Measurements from ENCODE around the gene GAA.

Gene GAA

DNA sequence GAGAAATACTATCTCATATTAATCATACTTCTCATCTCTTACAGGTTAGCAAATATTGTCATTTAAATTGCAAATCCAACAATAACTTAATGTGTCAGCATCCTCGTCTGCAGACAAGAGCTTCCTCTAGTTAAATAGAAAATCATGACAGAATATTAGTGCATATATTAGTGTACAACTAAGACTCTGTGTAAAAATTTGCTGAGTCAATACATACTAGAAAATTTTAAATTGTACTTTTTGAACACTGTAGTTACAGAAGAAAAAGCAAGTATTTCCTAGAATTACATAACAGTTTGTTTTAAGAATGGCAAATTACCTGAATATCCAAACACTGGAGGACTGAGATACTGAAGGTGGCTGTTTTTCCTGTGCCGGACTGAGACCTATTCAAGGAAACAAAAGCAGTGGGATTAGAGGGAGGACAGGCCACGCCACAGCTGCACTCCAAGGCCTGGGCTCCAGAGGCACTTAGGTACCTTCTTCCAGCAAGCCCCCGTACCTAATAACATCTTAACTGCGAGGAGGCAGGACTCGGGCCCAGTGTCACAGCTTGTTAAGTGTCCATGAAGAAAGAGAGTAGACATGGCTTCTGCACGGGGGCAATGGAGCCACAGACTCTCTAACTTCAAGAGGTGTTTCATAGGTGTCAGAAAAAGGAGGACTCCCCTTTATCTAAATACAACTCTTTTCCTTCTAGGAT lies 40.2 kb downstream of the GAA start:
- DNase-seq (ENCODE audit: low spot score), result no peak
- in situ Hi-C loops (cut with MboI; ENCODE audit: low pct_unique_long_range_greater_than_20kb, low sequenced_read_pairs, unreplicated experiment), result no loop called here

DNA sequence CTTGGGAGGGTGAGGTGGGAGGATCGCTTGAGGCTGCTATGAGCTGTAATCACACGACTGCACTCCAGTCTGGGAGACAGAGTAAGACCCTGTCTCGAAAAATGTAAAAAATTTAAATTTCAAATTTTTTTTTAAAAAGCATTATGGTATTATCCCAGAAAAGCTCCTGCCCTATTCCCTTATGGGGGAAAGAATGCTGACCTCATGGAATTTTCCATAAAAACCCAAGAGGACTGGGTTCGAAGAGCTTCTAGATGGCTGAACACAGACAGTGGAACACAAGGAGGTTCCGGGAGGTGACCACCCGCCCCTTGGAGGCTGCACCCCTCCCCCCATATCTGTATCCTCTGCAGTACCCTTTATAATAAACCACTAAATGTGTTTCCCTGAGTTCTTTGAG lies 41.5 kb downstream of the GAA start:
- DNase-seq (ENCODE audit: low spot score), result no peak

More for the DNA sequence above, 40.2 kb downstream of the GAA start:
- TF ChIP-seq, protein P1, sequence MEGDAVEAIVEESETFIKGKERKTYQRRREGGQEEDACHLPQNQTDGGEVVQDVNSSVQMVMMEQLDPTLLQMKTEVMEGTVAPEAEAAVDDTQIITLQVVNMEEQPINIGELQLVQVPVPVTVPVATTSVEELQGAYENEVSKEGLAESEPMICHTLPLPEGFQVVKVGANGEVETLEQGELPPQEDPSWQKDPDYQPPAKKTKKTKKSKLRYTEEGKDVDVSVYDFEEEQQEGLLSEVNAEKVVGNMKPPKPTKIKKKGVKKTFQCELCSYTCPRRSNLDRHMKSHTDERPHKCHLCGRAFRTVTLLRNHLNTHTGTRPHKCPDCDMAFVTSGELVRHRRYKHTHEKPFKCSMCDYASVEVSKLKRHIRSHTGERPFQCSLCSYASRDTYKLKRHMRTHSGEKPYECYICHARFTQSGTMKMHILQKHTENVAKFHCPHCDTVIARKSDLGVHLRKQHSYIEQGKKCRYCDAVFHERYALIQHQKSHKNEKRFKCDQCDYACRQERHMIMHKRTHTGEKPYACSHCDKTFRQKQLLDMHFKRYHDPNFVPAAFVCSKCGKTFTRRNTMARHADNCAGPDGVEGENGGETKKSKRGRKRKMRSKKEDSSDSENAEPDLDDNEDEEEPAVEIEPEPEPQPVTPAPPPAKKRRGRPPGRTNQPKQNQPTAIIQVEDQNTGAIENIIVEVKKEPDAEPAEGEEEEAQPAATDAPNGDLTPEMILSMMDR (IDR thresholded peaks at IDR 0.05; ENCODE audit: extremely low read depth, insufficient read depth, missing control alignments), result no peak

DNA sequence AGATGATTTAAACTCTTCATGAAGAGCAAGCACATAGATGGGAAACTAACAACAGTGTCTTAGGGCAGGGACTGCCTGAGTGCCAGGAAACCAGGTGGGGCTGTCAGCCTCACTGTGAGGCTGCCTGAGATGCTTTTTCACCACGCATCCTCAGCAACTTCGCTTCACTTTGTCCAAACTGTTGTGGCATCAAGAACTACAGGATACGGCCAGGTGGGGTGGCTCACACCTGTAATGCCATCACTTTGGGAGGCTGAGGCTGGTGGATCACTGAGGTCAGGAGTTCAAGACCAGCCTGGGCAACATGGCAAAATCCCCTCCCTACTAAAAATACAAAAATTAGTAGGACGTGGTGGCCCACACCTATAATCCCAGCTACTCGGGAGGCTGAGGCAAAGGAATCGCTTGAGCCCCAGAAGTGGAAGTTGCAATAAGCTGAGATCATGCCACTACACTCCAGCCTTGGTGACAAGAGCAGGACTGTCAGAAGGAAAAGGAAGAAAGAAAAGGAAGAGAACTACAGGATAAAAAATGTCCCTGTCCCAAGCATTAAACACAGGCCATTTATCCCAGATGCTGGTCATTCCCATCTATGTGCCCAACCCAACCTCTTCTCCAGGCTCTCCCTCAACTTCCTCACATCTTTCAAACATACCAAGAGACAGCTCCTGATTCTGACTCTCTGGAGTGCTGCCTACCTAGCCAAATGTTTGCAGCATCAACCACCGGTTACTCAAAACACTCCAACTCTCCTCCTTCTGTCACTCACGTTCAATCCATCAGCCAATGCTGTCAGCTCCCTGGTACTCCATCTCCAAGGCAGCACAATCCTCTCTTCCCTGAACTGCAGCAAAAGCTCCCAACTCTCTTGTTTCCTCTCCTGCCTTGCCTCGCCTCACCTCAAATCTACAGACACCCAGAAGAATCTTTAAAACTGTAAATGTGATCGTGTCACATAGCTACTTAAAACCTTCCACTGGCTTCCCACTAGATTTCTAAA lies 44.0 kb downstream of the GAA start:
- in situ Hi-C loops (cut with MboI; ENCODE audit: low pct_unique_long_range_greater_than_20kb, low sequenced_read_pairs, unreplicated experiment), result no loop called here
- DNase-seq (ENCODE audit: low spot score), result no peak
- TF ChIP-seq, protein P1 (IDR thresholded peaks at IDR 0.05; ENCODE audit: extremely low read depth, insufficient read depth, missing control alignments), result no peak

More for the DNA sequence above, 41.5 kb downstream of the GAA start:
- in situ Hi-C loops (cut with MboI; ENCODE audit: low pct_unique_long_range_greater_than_20kb, low sequenced_read_pairs, unreplicated experiment), result no loop called here
- TF ChIP-seq, protein P1 (IDR thresholded peaks at IDR 0.05; ENCODE audit: extremely low read depth, insufficient read depth, missing control alignments), result no peak

DNA sequence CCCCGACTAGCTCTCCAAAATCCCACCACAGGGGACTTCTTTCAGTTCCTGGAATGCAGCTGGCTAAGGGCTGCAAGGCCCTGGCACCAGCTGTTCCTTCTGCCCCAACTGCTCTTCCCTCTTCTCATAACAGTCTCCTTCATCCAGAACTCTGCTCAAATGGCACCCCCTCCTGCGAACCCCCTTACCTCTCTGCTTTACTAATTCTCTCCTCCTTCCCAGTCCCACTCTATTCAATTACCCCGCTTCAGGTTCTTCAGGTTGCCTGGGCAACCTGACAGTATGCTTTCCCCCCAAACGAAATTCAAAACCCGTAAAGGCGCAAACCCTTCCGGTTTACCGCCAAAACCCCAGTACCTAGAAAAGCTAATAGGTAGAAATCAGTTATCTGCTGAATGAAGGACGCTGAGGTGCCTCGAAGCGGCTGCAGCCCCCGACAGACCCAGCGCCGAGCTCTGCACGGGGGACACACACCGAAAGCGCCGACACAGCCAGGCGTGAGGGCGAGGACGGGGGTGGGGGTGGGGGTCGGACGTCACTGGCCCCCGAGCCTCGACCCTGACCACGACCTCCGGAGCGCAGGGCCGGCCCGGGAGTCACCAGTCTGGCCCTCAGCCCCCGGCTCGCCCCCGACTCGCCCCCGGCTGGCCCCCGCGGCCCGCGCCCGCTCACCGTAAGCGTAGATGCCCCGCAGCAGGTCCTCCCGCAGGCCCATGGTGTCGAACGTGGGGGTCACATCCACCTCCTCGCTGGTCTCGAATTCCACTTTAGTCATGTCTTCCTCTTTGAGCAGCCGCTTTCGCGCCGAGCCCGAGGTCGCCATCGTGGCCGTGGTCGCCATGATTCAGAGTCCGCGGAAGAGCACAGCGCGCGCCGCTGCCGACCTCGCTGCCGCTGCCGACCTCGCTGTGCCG lies 45.0 kb downstream of the GAA start:
- in situ Hi-C loops (cut with MboI; ENCODE audit: low pct_unique_long_range_greater_than_20kb, low sequenced_read_pairs, unreplicated experiment), result no loop called here
- peak; percentile 58 for DNase-seq (ENCODE audit: low spot score)
- TF ChIP-seq, protein P1 (IDR thresholded peaks at IDR 0.05; ENCODE audit: extremely low read depth, insufficient read depth, missing control alignments), result no peak

DNA sequence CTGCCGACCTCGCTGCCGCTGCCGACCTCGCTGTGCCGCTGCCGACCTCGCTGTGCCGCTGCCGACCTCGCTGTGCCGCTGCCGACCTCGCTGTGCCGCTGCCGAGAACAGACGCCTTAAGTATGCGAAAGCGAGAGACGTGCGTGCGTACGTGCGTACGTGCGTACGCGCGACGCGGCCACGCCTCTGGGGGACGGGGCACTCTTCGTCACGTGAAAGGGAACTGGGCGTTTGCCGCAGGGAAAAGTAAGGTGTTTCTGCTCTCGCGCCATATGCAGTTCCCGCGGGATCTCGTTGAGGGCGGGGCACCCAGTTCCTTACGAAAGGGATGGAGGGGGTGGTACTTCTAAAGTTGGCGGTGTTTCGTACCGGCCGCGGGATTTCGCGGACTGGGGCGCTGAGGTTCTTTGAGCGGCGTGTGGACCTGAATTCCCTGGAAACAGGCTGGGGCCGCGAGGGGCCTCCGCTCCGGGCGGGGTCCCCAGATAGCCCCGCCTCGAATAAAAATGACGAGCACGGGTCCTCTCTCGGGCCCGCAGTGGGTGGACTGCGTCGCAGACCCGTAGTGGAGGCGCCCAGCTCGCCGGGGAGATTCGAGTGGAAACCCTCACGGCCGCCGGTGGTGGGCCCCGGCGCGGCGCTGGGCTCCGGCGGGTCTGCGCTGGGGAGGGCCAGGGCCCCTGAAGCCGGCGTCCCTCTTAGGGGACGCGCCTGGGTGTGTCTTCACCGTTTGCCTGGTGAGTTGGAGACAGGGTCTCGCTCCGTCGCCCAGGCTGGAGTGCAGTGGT lies 45.8 kb downstream of the GAA start, which contains the start of gene EIF4A3:
Gene EIF4A3, minus strand, starts transcription at position 94 of the 788 bp plus-strand sequence. CDS start 167 bp downstream, outside the sequence.
- in situ Hi-C loops (cut with MboI; ENCODE audit: low pct_unique_long_range_greater_than_20kb, low sequenced_read_pairs, unreplicated experiment), result no loop called here
- DNase-seq (ENCODE audit: low spot score), result peak; percentile 100
- TF ChIP-seq, protein P1 (IDR thresholded peaks at IDR 0.05; ENCODE audit: extremely low read depth, insufficient read depth, missing control alignments), result peak; percentile 28
